T-helper 17 cell (primary cell): ENCODE data around the gene SYT1. TPM values are rescaled to one million over a fixed set of nuclear protein-coding genes. Genes with fewer than 3 reads are reported as not detected.

Source experiments
- ATAC-seq: fragments of 150-1000 bp; cut with Tn5 transposase; 2 replicates; pipeline ENCODE4 v1.10.0; 2021; ENCODE audit warnings: mild to moderate bottlenecking, moderate library complexity
- DNase-seq, 3 donors: peaks; one replicate each; pipeline versions ENCODE4 v3.0.0 to v3.0.0-alpha.2; 2020 to 2021
- H3K9me3 ChIP-seq: one replicate; pipeline ENCODE4 v1.7.0; 2013; ENCODE audit warnings: low read length, mild to moderate bottlenecking; ENCODE audit not compliant: control insufficient read depth, poor library complexity, severe bottlenecking
- H3K27ac Mint-ChIP-seq: one replicate; pipeline ENCODE4 v1.8.0; 2022; ENCODE audit warnings: mild to moderate bottlenecking, moderate library complexity, mixed read lengths
- H3K27me3 Mint-ChIP-seq: one replicate; pipeline ENCODE4 v1.8.0; 2022; ENCODE audit warnings: mixed read lengths
- H3K36me3 Mint-ChIP-seq: one replicate; pipeline ENCODE4 v1.8.0; 2022; ENCODE audit warnings: low read depth, mixed read lengths
- H3K4me1 Mint-ChIP-seq: one replicate; pipeline ENCODE4 v1.8.0; 2022; ENCODE audit warnings: mild to moderate bottlenecking, mixed read lengths
- H3K4me3 Mint-ChIP-seq: one replicate; pipeline ENCODE4 v1.8.0; 2022; ENCODE audit warnings: mild to moderate bottlenecking, moderate library complexity, mixed read lengths
- total RNA-seq, 4 donors: library from RNA in 2 of 4; stranded (reverse) in 2 of 4; gene quantifications; one replicate each; pipeline ENCODE4 v1.2.3 and lab custom pipeline; 2022 to 2026

Gene SYT1
- total RNA-seq, 2 donors from 2014 or later = not detected

DNA sequence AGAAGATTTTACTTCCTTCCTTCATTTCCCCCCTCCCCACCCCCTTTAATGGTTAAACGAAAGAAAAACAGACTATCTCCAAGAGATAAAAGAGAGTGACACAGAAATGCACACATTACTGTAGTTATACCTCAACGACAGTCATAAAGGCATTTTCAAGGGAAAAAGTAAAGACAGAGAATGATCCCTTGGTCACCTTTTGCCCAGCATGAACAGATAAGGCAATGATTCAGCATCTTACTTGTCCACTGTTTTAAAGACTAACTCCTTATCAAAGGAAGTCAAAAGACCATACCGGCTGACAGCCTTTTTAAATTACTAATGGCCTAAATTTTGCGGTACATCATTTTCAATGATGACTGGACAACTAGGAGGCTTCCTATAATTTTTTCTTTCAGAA lies 499.6 kb downstream of the SYT1 start:
- no peaks in the 10 kb centered on the region for H3K9me3 ChIP-seq
- DNase-seq (no peak), ATAC-seq (no peak)
- Mint-ChIP-seq H3K4me1 (no peaks in the 10 kb centered on the region), H3K4me3 (no peak overlapping the region), H3K27me3 (no peaks in the 10 kb centered on the region), H3K27ac (no peak overlapping the region), H3K36me3 (no peaks in the 10 kb centered on the region)

DNA sequence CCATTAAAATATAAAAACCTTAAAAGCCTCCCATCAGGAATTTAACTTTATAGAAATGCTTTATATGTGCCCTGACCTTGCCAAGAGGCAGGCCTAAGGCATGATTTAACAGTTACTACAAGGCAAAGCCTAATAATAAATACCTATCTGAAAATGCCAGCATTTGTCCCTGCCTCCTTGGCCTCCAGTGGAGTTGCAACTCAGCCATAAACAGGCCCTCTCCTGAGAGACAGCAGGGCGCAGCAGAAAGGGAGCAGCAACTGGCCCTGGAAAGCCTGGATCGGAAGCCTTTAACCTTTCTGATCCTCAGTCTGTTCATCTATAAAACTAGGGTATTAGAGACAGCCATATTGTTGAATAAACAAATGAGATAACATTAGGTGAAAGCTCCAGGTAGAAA lies 501.8 kb downstream of the SYT1 start:
- Mint-ChIP-seq H3K36me3 (no peaks in the 10 kb centered on the region), H3K27ac (no peak overlapping the region), H3K27me3 (no peaks in the 10 kb centered on the region), H3K4me1 (no peaks in the 10 kb centered on the region), H3K4me3 (no peak overlapping the region)
- no peaks in the 10 kb centered on the region for H3K9me3 ChIP-seq
- ATAC-seq (no peak), DNase-seq (no peak)

- ATAC-seq = no peak
- no peak for DNase-seq
- no peaks in the 10 kb centered on the region for H3K9me3 ChIP-seq
- Mint-ChIP-seq H3K36me3 (no peaks in the 10 kb centered on the region), H3K27me3 (no peaks in the 10 kb centered on the region), H3K4me1 (no peaks in the 10 kb centered on the region), H3K4me3 (no peak overlapping the region), H3K27ac (no peak overlapping the region)
Observed at GRCh38 chr12:79367032-79367589, 502.5 kb downstream of the SYT1 start.

- no peak for DNase-seq
- no peak for ATAC-seq
- no peaks in the 10 kb centered on the region for H3K9me3 ChIP-seq
- Mint-ChIP-seq H3K27me3 (no peaks in the 10 kb centered on the region), H3K4me1 (no peaks in the 10 kb centered on the region), H3K36me3 (no peaks in the 10 kb centered on the region), H3K4me3 (no peak overlapping the region), H3K27ac (no peak overlapping the region)
Observed at GRCh38 chr12:79370021-79370420, 505.4 kb downstream of the SYT1 start.

DNA sequence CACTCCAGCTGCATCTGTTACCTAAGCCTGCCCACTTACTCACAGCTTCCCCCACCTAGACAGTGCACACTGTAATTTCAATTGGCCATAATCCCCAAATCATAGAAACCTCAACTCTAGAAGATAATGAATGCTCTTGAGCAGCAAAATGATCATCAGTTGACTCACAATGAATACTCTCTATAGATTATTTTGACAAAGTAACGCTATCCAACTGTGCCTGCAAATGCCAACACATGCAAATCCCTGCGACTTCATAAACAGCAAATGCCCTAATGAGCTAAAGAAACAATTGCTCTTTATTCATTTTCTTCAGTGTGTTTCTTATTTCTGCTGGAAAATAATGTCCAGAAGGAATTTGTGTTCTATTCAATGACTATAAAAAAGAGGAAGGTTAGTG lies 506.7 kb downstream of the SYT1 start:
- no peaks in the 10 kb centered on the region for H3K27me3 Mint-ChIP-seq
- no peak overlapping the region for H3K4me3 Mint-ChIP-seq

DNA sequence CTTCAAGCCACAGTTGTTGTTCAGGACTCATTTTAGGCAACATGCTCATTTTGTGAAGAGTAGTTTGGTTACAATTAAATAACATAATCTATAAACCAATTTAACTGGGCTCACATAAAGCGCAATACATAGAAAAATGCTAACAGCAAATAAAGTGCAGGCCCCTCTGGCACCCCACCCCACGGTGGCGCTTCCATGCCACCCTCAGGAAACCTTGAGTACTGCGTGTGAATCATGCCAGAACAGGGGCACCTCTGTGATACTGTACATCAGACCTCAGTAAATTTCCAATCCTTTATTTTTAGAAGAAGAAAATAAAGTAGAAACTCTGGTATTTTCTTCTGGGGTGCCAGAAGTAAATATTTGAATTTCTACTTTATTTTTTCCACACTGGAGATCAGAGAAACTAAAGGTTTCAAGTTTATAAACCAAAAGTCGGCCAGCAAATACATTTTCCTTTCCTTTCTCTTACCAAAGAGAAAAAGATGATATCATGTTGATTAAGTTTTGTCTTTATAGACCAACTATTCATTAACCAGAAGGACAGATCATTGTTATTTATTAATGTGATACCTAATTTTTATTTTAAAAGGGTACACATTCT lies 509.4 kb downstream of the SYT1 start:
- Mint-ChIP-seq H3K4me1 (no peaks in the 10 kb centered on the region), H3K36me3 (no peaks in the 10 kb centered on the region), H3K4me3 (no peak overlapping the region), H3K27me3 (no peaks in the 10 kb centered on the region), H3K27ac (no peak overlapping the region)
- DNase-seq (no peak), ATAC-seq (no peak)
- no peaks in the 10 kb centered on the region for H3K9me3 ChIP-seq

More for the DNA sequence above, 506.7 kb downstream of the SYT1 start:
- no peaks in the 10 kb centered on the region for H3K9me3 ChIP-seq
- H3K36me3 Mint-ChIP-seq = no peaks in the 10 kb centered on the region
- DNase-seq (no peak), ATAC-seq (no peak)
- no peaks in the 10 kb centered on the region for H3K4me1 Mint-ChIP-seq
- no peak overlapping the region for H3K27ac Mint-ChIP-seq

DNA sequence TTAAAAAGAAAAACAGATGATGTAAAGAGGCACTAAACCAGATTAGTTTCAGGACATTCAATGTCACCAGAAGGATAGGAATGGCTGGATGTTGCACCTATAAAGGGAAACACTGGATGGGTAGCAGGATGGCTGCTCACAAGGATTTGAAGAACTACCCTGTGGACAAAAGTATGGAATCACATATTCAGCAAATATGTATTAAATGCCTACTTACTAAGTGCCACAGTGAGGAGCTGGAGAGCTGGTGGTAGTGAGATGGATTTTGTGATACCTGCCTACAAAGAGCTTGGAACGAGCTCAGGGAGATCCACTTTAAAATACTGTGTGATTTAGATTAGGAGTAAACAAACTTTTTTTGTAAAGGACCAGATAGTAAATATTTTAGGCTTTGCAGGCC lies 510.0 kb downstream of the SYT1 start:
- no peaks in the 10 kb centered on the region for H3K4me1 Mint-ChIP-seq
- no peaks in the 10 kb centered on the region for H3K9me3 ChIP-seq
- no peak for ATAC-seq
- H3K27ac Mint-ChIP-seq = no peak overlapping the region
- no peaks in the 10 kb centered on the region for H3K27me3 Mint-ChIP-seq
- no peak overlapping the region for H3K4me3 Mint-ChIP-seq
- no peak for DNase-seq
- H3K36me3 Mint-ChIP-seq = no peaks in the 10 kb centered on the region

- no peaks in the 10 kb centered on the region for H3K4me1 Mint-ChIP-seq
- H3K27me3 Mint-ChIP-seq = no peaks in the 10 kb centered on the region
- no peak overlapping the region for H3K4me3 Mint-ChIP-seq
- H3K36me3 Mint-ChIP-seq = no peaks in the 10 kb centered on the region
- H3K9me3 ChIP-seq = no peaks in the 10 kb centered on the region
- H3K27ac Mint-ChIP-seq = no peak overlapping the region
- DNase-seq (no peak), ATAC-seq (no peak)
Observed at GRCh38 chr12:79375050-79375449, 510.5 kb downstream of the SYT1 start.

GRCh38 chr12:79378496-79378895 lies 513.9 kb downstream of the SYT1 start:
- Mint-ChIP-seq H3K4me1 (no peaks in the 10 kb centered on the region), H3K27me3 (no peaks in the 10 kb centered on the region), H3K4me3 (no peak overlapping the region), H3K27ac (no peak overlapping the region), H3K36me3 (no peaks in the 10 kb centered on the region)
- H3K9me3 ChIP-seq = no peaks in the 10 kb centered on the region
- no peak for ATAC-seq
- DNase-seq = no peak

GRCh38 chr12:79380402-79380801 lies 515.8 kb downstream of the SYT1 start:
- no peaks in the 10 kb centered on the region for H3K9me3 ChIP-seq
- H3K27ac Mint-ChIP-seq = no peak overlapping the region
- no peak for ATAC-seq
- H3K27me3 Mint-ChIP-seq = no peaks in the 10 kb centered on the region
- no peaks in the 10 kb centered on the region for H3K36me3 Mint-ChIP-seq
- DNase-seq = no peak
- H3K4me1 Mint-ChIP-seq = no peaks in the 10 kb centered on the region
- no peak overlapping the region for H3K4me3 Mint-ChIP-seq

DNA sequence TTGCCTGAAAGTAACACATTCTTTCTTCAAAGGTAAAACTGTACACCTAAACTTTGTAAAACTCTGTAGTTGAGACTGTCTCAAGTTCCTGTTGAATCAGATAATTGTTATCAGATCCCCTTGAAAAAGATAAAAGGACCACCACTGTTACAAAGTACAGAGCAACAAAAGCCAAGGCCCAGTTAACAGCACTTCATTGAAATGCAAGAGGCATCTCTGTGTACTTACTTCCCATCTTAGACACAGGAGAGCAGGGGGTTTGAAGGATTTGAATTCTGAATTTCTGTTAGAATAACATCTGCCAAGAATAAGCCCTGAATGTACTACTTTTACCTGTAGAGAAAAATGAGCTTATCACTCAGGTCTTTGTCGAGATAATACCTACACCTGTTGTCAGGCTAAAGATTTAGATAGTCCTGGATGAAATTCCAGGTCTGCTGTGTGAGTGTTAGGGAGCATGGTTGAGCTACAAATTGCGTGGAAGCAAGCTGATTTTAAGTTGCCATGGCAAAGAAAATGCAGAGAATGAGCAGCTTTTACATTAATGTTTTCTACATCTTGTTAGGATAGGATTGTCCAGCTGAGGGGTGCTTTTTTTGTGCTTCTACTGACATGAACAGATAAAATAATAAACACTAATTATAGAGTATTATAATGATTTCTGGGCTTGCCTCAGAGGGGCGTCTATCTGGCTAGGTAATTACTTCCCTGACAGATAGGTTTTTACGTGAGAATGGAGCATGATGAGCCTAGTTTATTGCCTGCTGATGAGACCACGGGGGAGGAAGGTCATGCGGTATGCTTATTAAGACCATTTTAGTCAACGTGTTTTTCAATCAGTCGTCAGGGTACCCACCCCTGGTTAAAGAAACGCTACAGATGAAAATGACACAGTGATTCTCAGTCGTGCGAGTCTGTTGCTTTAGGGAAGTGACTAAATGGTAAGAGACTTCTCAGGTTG lies 517.0 kb downstream of the SYT1 start:
- DNase-seq = no peak
- Mint-ChIP-seq H3K27me3 (no peaks in the 10 kb centered on the region), H3K36me3 (no peaks in the 10 kb centered on the region)

DNA sequence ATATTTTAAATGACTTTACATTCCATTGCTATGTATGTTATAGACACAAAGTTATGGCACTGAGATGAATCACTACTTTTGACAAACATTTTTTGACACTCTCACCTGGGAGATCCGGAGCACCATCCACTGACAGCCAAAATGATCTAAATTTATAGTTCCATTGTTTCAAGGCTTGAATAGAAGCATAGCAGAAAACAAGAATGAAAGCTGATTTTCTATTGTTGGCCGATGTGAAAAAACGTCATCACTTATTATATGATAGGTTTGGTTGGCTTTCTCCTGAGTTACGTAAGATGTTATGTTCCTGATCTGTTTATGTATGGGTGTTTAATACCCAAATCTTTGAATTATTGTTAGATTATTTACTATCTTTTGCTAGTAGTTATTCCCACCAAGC lies 520.0 kb downstream of the SYT1 start:
- Mint-ChIP-seq H3K27me3 (no peaks in the 10 kb centered on the region), H3K27ac (no peak overlapping the region), H3K4me3 (no peak overlapping the region), H3K36me3 (no peaks in the 10 kb centered on the region), H3K4me1 (no peaks in the 10 kb centered on the region)
- DNase-seq (no peak), ATAC-seq (no peak)
- no peaks in the 10 kb centered on the region for H3K9me3 ChIP-seq

More for the DNA sequence above, 517.0 kb downstream of the SYT1 start:
- Mint-ChIP-seq H3K4me1 (no peaks in the 10 kb centered on the region), H3K4me3 (no peak overlapping the region), H3K27ac (no peak overlapping the region)
- no peaks in the 10 kb centered on the region for H3K9me3 ChIP-seq
- no peak for ATAC-seq

- H3K9me3 ChIP-seq = no peaks in the 10 kb centered on the region
- Mint-ChIP-seq H3K27ac (no peak overlapping the region), H3K4me1 (no peaks in the 10 kb centered on the region), H3K27me3 (no peaks in the 10 kb centered on the region), H3K36me3 (no peaks in the 10 kb centered on the region), H3K4me3 (no peak overlapping the region)
- DNase-seq (no peak), ATAC-seq (no peak)
Observed at GRCh38 chr12:79388011-79388410, 523.4 kb downstream of the SYT1 start.
